ENCODE data around the gene PHF8. TPM values are rescaled to one million over a fixed set of nuclear protein-coding genes. Genes with fewer than 3 reads are reported as not detected.

Gene PHF8
- total RNA-seq, 2 donors from 2014 or later, result 19.2 to 27.7 TPM

GRCh38 chrX:54045563-54046228, 1.4 kb upstream of the PHF8 start:
- Histone ChIP-seq H3K4me3 (no peak overlapping the region), H3K27me3 (no peaks in the 10 kb centered on the region), H3K36me3 (replicated peaks in 1 of 2; ENCODE audit: insufficient read depth in 1 of 2, low read depth in 2 of 2) (no peaks in the 10 kb centered on the region), H3K4me1 (peaks cover 11% of the 10 kb centered on the region), H3K27ac (peak overlapping the region in 3 of 4 donors; percentile 84 to 96 (median 95)), H3K9me3 (no peaks in the 10 kb centered on the region)
- DNase-seq, result no peak
- intact Hi-C loops (cut with DNase I), result no loop called here
- 64 to 72% methylated on average over 12 of the region's 12 CpGs for WGBS, 2 donors
- ATAC-seq, result no peak
- no peak for TF ChIP-seq POLR2A (IDR thresholded peaks at IDR 0.05)
- no peak for TF ChIP-seq CTCF (IDR thresholded peaks at IDR 0.05)

- TF ChIP-seq CTCF (IDR thresholded peaks at IDR 0.05) (no peak), POLR2A (IDR thresholded peaks at IDR 0.05) (no peak)
- WGBS, 2 donors, result 2 to 9% methylated on average over 5 to 10 of the region's 10 CpGs
- Histone ChIP-seq H3K9me3 (no peaks in the 10 kb centered on the region), H3K27me3 (no peaks in the 10 kb centered on the region), H3K36me3 (replicated peaks in 1 of 2; ENCODE audit: insufficient read depth in 1 of 2, low read depth in 2 of 2) (no peaks in the 10 kb centered on the region), H3K27ac (peak overlapping the region; percentile 81 to 96 (median 90)), H3K4me1 (peaks cover 11% of the 10 kb centered on the region), H3K4me3 (no peak overlapping the region)
- DNase-seq (no peak), ATAC-seq (peak; percentile 3)
- intact Hi-C loops (cut with DNase I), result no loop called here
Measured at GRCh38 chrX:54044877-54045338, 635 bp upstream of the PHF8 start.

- Histone ChIP-seq H3K4me3 (peak overlapping the region; percentile 39 to 52), H3K9me3 (no peaks in the 10 kb centered on the region), H3K4me1 (peaks cover 11% of the 10 kb centered on the region), H3K27ac (peak overlapping the region; percentile 84 to 96 (median 90)), H3K27me3 (no peaks in the 10 kb centered on the region), H3K36me3 (replicated peaks in 1 of 2; ENCODE audit: insufficient read depth in 1 of 2, low read depth in 2 of 2) (no peaks in the 10 kb centered on the region)
- DNase-seq, result peak; percentile 28 to 46 (median 41)
- peak in 2 of 3 donors; percentile 56 to 58 for TF ChIP-seq POLR2A (IDR thresholded peaks at IDR 0.05)
- TF ChIP-seq CTCF (IDR thresholded peaks at IDR 0.05), result no peak
- 0% methylated on average over 2 to 41 of the region's 43 CpGs for WGBS, 2 donors
- intact Hi-C loops (cut with DNase I), result no loop called here
- peak; percentile 25 for ATAC-seq
Measured at GRCh38 chrX:54043541-54044125, 640 bp downstream of the PHF8 start.

- Histone ChIP-seq H3K27ac (peak overlapping the region in 3 of 4 donors; percentile 84 to 96 (median 95)), H3K9me3 (no peaks in the 10 kb centered on the region), H3K27me3 (no peaks in the 10 kb centered on the region), H3K4me3 (peak overlapping the region in 1 of 2 donors; percentile 39), H3K4me1 (peaks cover 11% of the 10 kb centered on the region), H3K36me3 (replicated peaks in 1 of 2; ENCODE audit: insufficient read depth in 1 of 2, low read depth in 2 of 2) (no peaks in the 10 kb centered on the region)
- ATAC-seq (no peak), DNase-seq (no peak)
- intact Hi-C loops (cut with DNase I), result no loop called here
- 0% methylated on average over 7 to 11 of the region's 11 CpGs for WGBS, 2 donors
- TF ChIP-seq POLR2A (IDR thresholded peaks at IDR 0.05) (no peak), CTCF (IDR thresholded peaks at IDR 0.05) (no peak)
Measured at GRCh38 chrX:54043056-54043455, 1.2 kb downstream of the PHF8 start.
